RWPE2 (cell line): ENCODE data around the gene GMPR2.

ENCODE experiments used
- ATAC-seq: fragments of 200-7000 bp; cut with Tn5 transposase; 3 replicates; pipeline ENCODE4 v1.9.1; 2021; ENCODE audit warnings: low read depth
- DNase-seq: peaks from one replicate; pipeline ENCODE4 v3.0.0-alpha.2; 2020; ENCODE audit warnings: low spot score
- H3K27ac ChIP-seq: fragments of 450-650 bp; 2 replicates; pipeline ENCODE4 v1.5.1; 2017; ENCODE audit warnings: mild to moderate bottlenecking; ENCODE audit not compliant: poor library complexity, severe bottlenecking
- H3K27me3 ChIP-seq: fragments of 250-450 bp; sonication (Bioruptor Pico); 2 replicates; pipeline ENCODE4 v1.5.1; 2021; ENCODE audit warnings: mild to moderate bottlenecking, moderate library complexity; ENCODE audit not compliant: insufficient read depth, poor library complexity, severe bottlenecking
- H3K36me3 ChIP-seq: fragments of 250-450 bp; sonication (Bioruptor Pico); 2 replicates; pipeline ENCODE4 v1.5.1; 2020; ENCODE audit warnings: low read depth, mild to moderate bottlenecking, moderate library complexity
- H3K4me1 ChIP-seq: fragments of 250-450 bp; sonication (Bioruptor Pico); 2 replicates; pipeline ENCODE4 v1.5.1; 2021; ENCODE audit warnings: mild to moderate bottlenecking, moderate library complexity; ENCODE audit not compliant: insufficient read depth, poor library complexity, severe bottlenecking
- H3K4me3 ChIP-seq: fragments of 250-450 bp; sonication (Bioruptor Pico); 2 replicates; pipeline ENCODE4 v1.5.1; 2021; ENCODE audit warnings: mild to moderate bottlenecking, moderate library complexity; ENCODE audit not compliant: severe bottlenecking
- H3K9me3 ChIP-seq: fragments of 250-450 bp; sonication (Bioruptor Pico); 2 replicates; pipeline ENCODE4 v1.5.1; 2021; ENCODE audit warnings: mild to moderate bottlenecking, moderate library complexity; ENCODE audit not compliant: severe bottlenecking
- CTCF ChIP-seq: fragments of 450-650 bp; IDR thresholded peaks from one replicate; pipeline ENCODE4 v1.5.1; 2017; ENCODE audit warnings: mild to moderate bottlenecking, moderate library complexity; ENCODE audit not compliant: poor library complexity, severe bottlenecking

GMPR2 gene

GRCh38 chr14:24194873-24195185, 37.9 kb upstream of the GMPR2 start:
- Histone ChIP-seq H3K9me3 (no peaks in the 10 kb centered on the region), H3K36me3 (peaks cover 33% of the 10 kb centered on the region), H3K27me3 (no peaks in the 10 kb centered on the region), H3K27ac (peak overlapping the region; percentile 76), H3K4me3 (peak overlapping the region; percentile 92), H3K4me1 (peaks cover 9% of the 10 kb centered on the region)
- DNase-seq, result no peak
- no peak for TF ChIP-seq CTCF
- ATAC-seq, result no peak; the same call in 2 of the 3 replicates

GRCh38 chr14:24195186-24196070, 37.3 kb upstream of the GMPR2 start, which contains the start of gene TM9SF1:
TSS of gene TM9SF1 (minus strand) at chr14:24195441. CDS start at chr14:24195019, 422 bp downstream.
- Histone ChIP-seq H3K4me1 (peaks cover 9% of the 10 kb centered on the region), H3K36me3 (peaks cover 34% of the 10 kb centered on the region), H3K27me3 (no peaks in the 10 kb centered on the region), H3K4me3 (peak within 1 kb of the TSS; percentile 92), H3K27ac (peak within 1 kb of the TSS; percentile 76), H3K9me3 (no peaks in the 10 kb centered on the region)
- TF ChIP-seq CTCF, result no peak
- DNase-seq (peak; percentile 90), ATAC-seq (peak; percentile 89)

- DNase-seq (no peak), ATAC-seq (peak; percentile 40)
- no peak for TF ChIP-seq CTCF
- H3K9me3 ChIP-seq, result no peaks in the 10 kb centered on the region
- peaks cover 38% of the 10 kb centered on the region for H3K36me3 ChIP-seq
- H3K4me1 ChIP-seq, result peaks cover 9% of the 10 kb centered on the region
- H3K27me3 ChIP-seq, result no peaks in the 10 kb centered on the region
- peak overlapping the region; percentile 92 for H3K4me3 ChIP-seq
- H3K27ac ChIP-seq, result peak overlapping the region; percentile 76
These were observed 36.4 kb upstream of the GMPR2 start for GRCh38 chr14:24196071-24197055.

GRCh38 chr14:24197056-24197450, 35.7 kb upstream of the GMPR2 start:
- no peaks in the 10 kb centered on the region for H3K27me3 ChIP-seq
- DNase-seq, result no peak
- H3K36me3 ChIP-seq, result peaks cover 40% of the 10 kb centered on the region
- peaks cover 9% of the 10 kb centered on the region for H3K4me1 ChIP-seq
- ATAC-seq, result no peak
- H3K4me3 ChIP-seq, result no peak overlapping the region
- no peak for TF ChIP-seq CTCF
- peak overlapping the region; percentile 76 for H3K27ac ChIP-seq
- H3K9me3 ChIP-seq, result no peaks in the 10 kb centered on the region
